H1 (cell line): ENCODE results near the gene PMS1. TPM values are rescaled to one million over a fixed set of nuclear protein-coding genes. Genes with fewer than 3 reads are reported as not detected.

Experiments
- CTCF ChIA-PET: fragments of 300-600 bp; sonication (Branson Sonifier 250); formaldehyde crosslinking; loops from one replicate; lab custom pipeline; 2021; ENCODE audit not compliant: partially characterized antibody; lab: Charles Lee
- POLR2A ChIA-PET: fragments of 300-600 bp; sonication (Branson Sonifier 250); formaldehyde crosslinking; loops from one replicate; lab custom pipeline; 2021; ENCODE audit warnings: inconsistent platforms; ENCODE audit not compliant: partially characterized antibody; lab: Charles Lee
- DNase-seq, 2 experiments: peaks; one replicate each; pipeline versions ENCODE4 v3.0.0 to v3.0.0-alpha.2; 2010 to 2022; ENCODE audit warnings: low spot score in 2 of 2, low read depth in 1 of 2, mixed read lengths in 1 of 2
- FAIRE-seq: peaks from 2 replicates; lab custom pipeline; 2011; peaks lifted over from hg19 to GRCh38; lab: Jason Lieb, UNC
- H2AFZ ChIP-seq: 2 replicates; pipeline ENCODE4 v1.8.1; 2012; ENCODE audit warnings: low read length, inconsistent platforms
- H2AK5ac ChIP-seq: 2 replicates; pipeline ENCODE4 v1.6.1; 2013; ENCODE audit warnings: low read depth, low read length
- H2BK120ac ChIP-seq: replicated peaks from 2 replicates; pipeline ENCODE3; 2013; ENCODE audit warnings: low read depth, low read length, inconsistent platforms
- H2BK12ac ChIP-seq: 2 replicates; pipeline ENCODE4 v1.6.1; 2013; ENCODE audit warnings: low read depth, low read length
- H2BK15ac ChIP-seq: 2 replicates; pipeline ENCODE4 v1.6.1; 2013; ENCODE audit warnings: low read length
- H2BK20ac ChIP-seq: 2 replicates; pipeline ENCODE4 v1.6.1; 2013; ENCODE audit warnings: low read length
- H2BK5ac ChIP-seq: 2 replicates; pipeline ENCODE4 v1.6.1; 2013; ENCODE audit warnings: low read depth, low read length
- H3K14ac ChIP-seq: 2 replicates; pipeline ENCODE4 v1.6.1; 2013; ENCODE audit warnings: inconsistent platforms; ENCODE audit not compliant: insufficient read length
- H3K18ac ChIP-seq: 2 replicates; pipeline ENCODE4 v1.6.1; 2013; ENCODE audit warnings: low read length; ENCODE audit errors: extremely low read depth
- H3K23ac ChIP-seq: 2 replicates; pipeline ENCODE4 v1.6.1; 2013; ENCODE audit warnings: inconsistent platforms; ENCODE audit not compliant: insufficient read length
- H3K23me2 ChIP-seq: 2 replicates; pipeline ENCODE4 v1.6.1; 2013; ENCODE audit warnings: low read depth, low read length
- H3K27ac ChIP-seq: 2 replicates; pipeline ENCODE4 v1.6.1; 2011; ENCODE audit warnings: low read depth, low read length, inconsistent platforms
- H3K27me3 ChIP-seq, 4 experiments: replicated peaks in 1 of 4; 1 replicate in 1 of 4; 2 replicates in 3 of 4; pipeline versions ENCODE4 v1.6.1 to v1.8.1; 2011 to 2013; ENCODE audit warnings: low read length in 3 of 4, mild to moderate bottlenecking in 3 of 4, inconsistent platforms in 2 of 4, mixed read lengths in 2 of 4, moderate library complexity in 1 of 4; ENCODE audit not compliant: control insufficient read depth in 3 of 4, insufficient read depth in 3 of 4; ENCODE audit errors: extremely low read depth in 1 of 4
- H3K36me3 ChIP-seq, 4 experiments: 2 replicates each; pipeline versions ENCODE4 v1.6.1 to v1.8.1; 2011 to 2013; ENCODE audit warnings: mild to moderate bottlenecking in 4 of 4, low read length in 3 of 4, moderate library complexity in 2 of 4, control low read depth in 1 of 4, inconsistent platforms in 1 of 4; ENCODE audit not compliant: insufficient read depth in 4 of 4, control insufficient read depth in 2 of 4
- H3K4ac ChIP-seq: replicated peaks from 2 replicates; pipeline ENCODE3; 2013; ENCODE audit warnings: low read length, low read depth, mixed read lengths, inconsistent platforms; ENCODE audit not compliant: insufficient read length
- H3K4me1 ChIP-seq, 4 experiments: replicated peaks in 1 of 4; 1 replicate in 1 of 4; 2 replicates in 3 of 4; pipeline versions ENCODE4 v1.6.1 to v1.8.1; 2011 to 2013; ENCODE audit warnings: low read length in 3 of 4, inconsistent platforms in 2 of 4, mixed read lengths in 1 of 4; ENCODE audit not compliant: insufficient read depth in 4 of 4, control insufficient read depth in 3 of 4
- H3K4me2 ChIP-seq, 2 experiments: 2 replicates each; pipeline versions ENCODE4 v1.6.1 to v1.8.1; 2011 to 2013; ENCODE audit warnings: low read depth in 2 of 2, low read length in 2 of 2, control low read depth in 1 of 2, inconsistent platforms in 1 of 2, mild to moderate bottlenecking in 1 of 2; ENCODE audit not compliant: insufficient read depth in 1 of 2
- H3K4me3 ChIP-seq, 4 experiments: fragments of 200-600, 300-600 bp in 1 of 4; sonication (generic), shearing (Covaris generic), sonication (Bioruptor Twin) in 1 of 4; 2 replicates each; pipeline versions ENCODE4 v1.5.1 to v1.8.1; 2011 to 2016; ENCODE audit warnings: low read length in 4 of 4, low read depth in 3 of 4, control low read depth in 2 of 4, inconsistent platforms in 2 of 4, mild to moderate bottlenecking in 2 of 4, mixed read lengths in 1 of 4, moderate library complexity in 1 of 4; ENCODE audit not compliant: insufficient read depth in 2 of 4; ENCODE audit errors: extremely low read depth in 1 of 4
- H3K56ac ChIP-seq: replicated peaks from 2 replicates; pipeline ENCODE3; 2013; ENCODE audit warnings: low read depth, mild to moderate bottlenecking, mixed read lengths, low read length, inconsistent platforms; ENCODE audit not compliant: insufficient read length
- H3K79me1 ChIP-seq: 2 replicates; pipeline ENCODE4 v1.6.1; 2013; ENCODE audit warnings: low read depth, low read length, control low read depth
- H3K79me2 ChIP-seq, 2 experiments: 2 replicates each; pipeline versions ENCODE4 v1.6.1 to v1.8.1; 2012 to 2013; ENCODE audit warnings: low read length in 2 of 2, mild to moderate bottlenecking in 2 of 2, inconsistent platforms in 1 of 2; ENCODE audit not compliant: insufficient read depth in 2 of 2, control insufficient read depth in 1 of 2
- H3K9ac ChIP-seq, 4 experiments: replicated peaks in 1 of 4; 1 replicate in 1 of 4; 2 replicates in 3 of 4; pipeline versions ENCODE4 v1.6.1 to v1.8.1; 2011 to 2013; ENCODE audit warnings: low read depth in 3 of 4, low read length in 3 of 4, control low read depth in 2 of 4, mild to moderate bottlenecking in 2 of 4, moderate library complexity in 2 of 4, inconsistent platforms in 1 of 4; ENCODE audit errors: extremely low read depth in 1 of 4
- H3K9me3 ChIP-seq, 2 experiments: 2 replicates each; pipeline versions ENCODE4 v1.6.1 to v1.8.1; 2012 to 2013; ENCODE audit warnings: mild to moderate bottlenecking in 2 of 2, moderate library complexity in 2 of 2, control low read depth in 1 of 2, inconsistent platforms in 1 of 2, low read depth in 1 of 2, low read length in 1 of 2, mixed read lengths in 1 of 2; ENCODE audit not compliant: insufficient read depth in 2 of 2
- H4K20me1 ChIP-seq, 2 experiments: replicated peaks in 1 of 2; 2 replicates each; pipeline versions ENCODE3 to v1.8.1; 2011 to 2013; ENCODE audit warnings: inconsistent platforms in 2 of 2, low read length in 2 of 2, mild to moderate bottlenecking in 1 of 2; ENCODE audit not compliant: insufficient read depth in 2 of 2, control insufficient read depth in 1 of 2
- H4K5ac ChIP-seq: 2 replicates; pipeline ENCODE4 v1.6.1; 2013; ENCODE audit warnings: low read length, low read depth, mixed read lengths, inconsistent platforms; ENCODE audit not compliant: insufficient read length
- H4K8ac ChIP-seq: 2 replicates; pipeline ENCODE4 v1.8.0; 2013; ENCODE audit warnings: mild to moderate bottlenecking, moderate library complexity, low read length, inconsistent platforms; ENCODE audit not compliant: insufficient read depth; ENCODE audit errors: extremely low read depth
- H4K91ac ChIP-seq: replicated peaks from 2 replicates; pipeline ENCODE3; 2013; ENCODE audit warnings: low read length, mixed read lengths, inconsistent platforms; ENCODE audit not compliant: insufficient read length
- CBX5 ChIP-seq: fragments of 300-800, 300-1000 bp; sonication (generic); IDR thresholded peaks from 2 replicates; pipeline ENCODE4 v1.7.1; 2016; ENCODE audit warnings: antibody characterized with exemption, low read length, low read depth
- EP300 ChIP-seq, 2 experiments: IDR thresholded peaks; 1 replicate in 1 of 2; 2 replicates in 1 of 2; pipeline ENCODE4 v1.6.1; 2011 to 2012; ENCODE audit warnings: low read depth in 2 of 2, low read length in 2 of 2, mild to moderate bottlenecking in 2 of 2, borderline replicate concordance in 1 of 2, inconsistent platforms in 1 of 2, moderate library complexity in 1 of 2
- NANOG ChIP-seq: IDR thresholded peaks from 2 replicates; pipeline ENCODE4 v1.6.1; 2011; ENCODE audit warnings: low read length, low read depth, mild to moderate bottlenecking, inconsistent platforms; ENCODE audit not compliant: insufficient read depth, poor library complexity, severe bottlenecking
- SIRT6 ChIP-seq: IDR thresholded peaks from one replicate; pipeline ENCODE4 v1.7.1; 2012; ENCODE audit warnings: low read length, inconsistent platforms
- USF2 ChIP-seq: IDR thresholded peaks from 2 replicates; pipeline ENCODE4 v1.6.1; 2011; ENCODE audit warnings: low read length, improper control_type of control experiment
- WGBS, 2 experiments: shearing (Covaris generic) in 1 of 2; methylation state at CpG; one replicate each; pipeline versions ENCODE4 v1.1.6 to v1.1.7; 2013 to 2015; ENCODE audit warnings: low lambda C conversion rate in 2 of 2, mixed read lengths in 2 of 2, inconsistent platforms in 1 of 2, low coverage in 1 of 2, missing lambda C conversion rate in 1 of 2; ENCODE audit not compliant: insufficient replicate concordance in 2 of 2, insufficient coverage in 1 of 2, insufficient read length in 1 of 2; ENCODE audit errors: extremely low coverage in 1 of 2, missing lambda C conversion rate in 1 of 2; 5-methylcytosine and 5-hydroxymethylcytosine counted together
- polyA plus RNA-seq, 7 experiments: library from polyadenylated mRNA; depleted of rRNA in 3 of 7; stranded (reverse) in 5 of 7; unstranded in 2 of 7; fragments of >200 nt in 5 of 7; fragments of 200-250 nt in 2 of 7; gene quantifications; 1 replicate in 5 of 7; 2 replicates in 1 of 7; 4 replicates in 1 of 7; pipeline versions ENCODE4 v1.2.1 to v1.2.3, GENCODE V29; 2011 to 2013; ENCODE audit warnings: missing spikeins in 2 of 7, mixed read lengths in 2 of 7
- total RNA-seq: library from RNA; stranded (reverse); fragmentation: NEBNext Ultra II Directional; extraction: Animal tissue kit (Norgen Biotek cat#: 25700); gene quantifications from 2 replicates; pipeline ENCODE4 v1.2.1, GENCODE V29; 2021

The PMS1 gene
- total and polyA plus RNA-seq, 2 of the 8 experiments (the other 6 are each of a cell fraction or from before 2014, with no cell fraction given): 13.1 to 59.7 TPM

GRCh38 chr2:189885368-189885767, 101.1 kb downstream of the PMS1 start:
- H3K79me1 ChIP-seq: no peaks in the 10 kb centered on the region
- FAIRE-seq: no peak

More at GRCh38 chr2:189885368-189885767, 101.1 kb downstream of the PMS1 start:
- Histone ChIP-seq H3K79me2 (no peaks in the 10 kb centered on the region), H2BK12ac (no peak overlapping the region), H3K56ac (no peak overlapping the region), H3K4me1 (no peaks in the 10 kb centered on the region), H3K4me2 (no peak overlapping the region), H3K36me3 (no peaks in the 10 kb centered on the region), H2BK5ac (no peak overlapping the region), H3K4ac (no peak overlapping the region), H3K14ac (no peak overlapping the region), H2AFZ (no peak overlapping the region), H3K27ac (no peak overlapping the region), H2BK15ac (no peak overlapping the region), H2BK20ac (no peak overlapping the region), H4K8ac (no peak overlapping the region), H4K91ac (no peak overlapping the region), H3K23me2 (no peaks in the 10 kb centered on the region), H3K27me3 (no peaks in the 10 kb centered on the region), H4K20me1 (no peaks in the 10 kb centered on the region), H3K9ac (no peak overlapping the region), H3K9me3 (no peaks in the 10 kb centered on the region), H3K18ac (no peak overlapping the region), H3K4me3 (no peak overlapping the region), H2AK5ac (no peak overlapping the region), H2BK120ac (no peak overlapping the region), H3K23ac (no peak overlapping the region), H4K5ac (no peak overlapping the region)
- no peak for DNase-seq
- ChIA-PET POLR2A (no interaction called here), CTCF (no interaction called here)
- 83% methylated on average over 2 of the region's 2 CpGs; no CpG with 5 or more reads in 1 of the 2 experiments for WGBS, 2 experiments
- no peak for TF ChIP-seq CBX5
- TF ChIP-seq NANOG: no peak
- no peak for TF ChIP-seq EP300 (IDR thresholded peaks at IDR 0.05; ENCODE audit: borderline replicate concordance in 1 of 2, low read depth in 2 of 2, low read length in 2 of 2)
- no peak for TF ChIP-seq USF2
- TF ChIP-seq SIRT6: no peak
